Aorta (tissue), 5 donors: ENCODE results near the gene SLC19A1. TPM values are rescaled to one million over a fixed set of nuclear protein-coding genes. Genes with fewer than 3 reads are reported as not detected.

ENCODE experiments used
- ATAC-seq: fragments of 200-7000 bp; cut with Tn5 transposase; one replicate; pipeline ENCODE4 v1.9.1; 2022; ENCODE audit warnings: moderate library complexity; ENCODE audit not compliant: low FRiP score
- DNase-seq, 2 donors: peaks; one replicate each; pipeline ENCODE4 v3.0.0-alpha.2; 2020
- H3K27ac ChIP-seq, 2 donors: one replicate each; pipeline ENCODE4 v1.5.1; 2013; ENCODE audit warnings: low read length in 2 of 2, mild to moderate bottlenecking in 2 of 2, moderate library complexity in 2 of 2, control low read depth in 1 of 2, inconsistent platforms in 1 of 2, low read depth in 1 of 2
- H3K27me3 ChIP-seq, 2 donors: one replicate each; pipeline ENCODE4 v1.6.1; 2013; ENCODE audit warnings: control low read depth in 1 of 2, low read length in 1 of 2, mild to moderate bottlenecking in 1 of 2, moderate library complexity in 1 of 2; ENCODE audit not compliant: insufficient read depth in 2 of 2, control insufficient read depth in 1 of 2
- H3K36me3 ChIP-seq, 2 donors: one replicate each; pipeline ENCODE4 v1.6.1; 2013; ENCODE audit warnings: control low read depth in 1 of 2, low read length in 1 of 2, mild to moderate bottlenecking in 1 of 2; ENCODE audit not compliant: insufficient read depth in 2 of 2, control insufficient read depth in 1 of 2
- H3K4me1 ChIP-seq, 2 donors: one replicate each; pipeline ENCODE4 v1.6.1; 2013; ENCODE audit warnings: low read length in 2 of 2, control low read depth in 1 of 2, mild to moderate bottlenecking in 1 of 2, moderate library complexity in 1 of 2; ENCODE audit not compliant: insufficient read depth in 2 of 2, control insufficient read depth in 1 of 2
- H3K4me3 ChIP-seq, 2 donors: one replicate each; pipeline ENCODE4 v1.5.1; 2013; ENCODE audit warnings: low read length in 2 of 2, control low read depth in 1 of 2, mild to moderate bottlenecking in 1 of 2
- H3K9me3 ChIP-seq: one replicate; pipeline ENCODE4 v1.6.1; 2013; ENCODE audit warnings: mild to moderate bottlenecking, low read length; ENCODE audit not compliant: control insufficient read depth
- WGBS, 2 donors: extraction: QIAGEN DNeasy Blood & Tissue Kit; methylation state at CpG; one replicate each; pipeline ENCODE4 v1.1.7; 2013; 5-methylcytosine and 5-hydroxymethylcytosine counted together
- intact Hi-C, 2 donors: fragments of 100-400 bp; cut with DNase I; formaldehyde crosslinking; loops; one replicate each; pipeline versions ENCODE4 v1.14.2 to v1.15.0; 2022
- polyA plus RNA-seq, 2 donors: library from polyadenylated mRNA; stranded (reverse); fragments of 200-250 nt; gene quantifications; one replicate each; pipeline ENCODE4 v1.2.3, GENCODE V29; 2013
- total RNA-seq, 2 donors: library from RNA; stranded (reverse); fragmentation: NEBNext Ultra II Directional; extraction: Animal tissue kit (Norgen Biotek cat#: 25700); gene quantifications; one replicate each; pipeline ENCODE4 v1.2.1, GENCODE V29; 2021
- donor health status: healthy with polysubstance abuse.
- donor health status: Bipolar disorder and iron deficiency.
- donor health status: DM: no; HTN: no; CAD: no.
- donor health status: DM: no; HTN: no; CAD: no.
- donor health status: DM: yes; HTN: yes; CAD: no.

Gene SLC19A1
- total and polyA plus RNA-seq, 4 donors: 4.5 to 32.5 (median 7.3) TPM

GRCh38 chr21:45479691-45480675, 62.3 kb downstream of the SLC19A1 start:
- WGBS, 2 donors: 90 to 91% methylated on average over 36 to 37 of the region's 37 CpGs
- no peak for DNase-seq
- H3K4me3 ChIP-seq: no peak overlapping the region
- H3K9me3 ChIP-seq: no peaks in the 10 kb centered on the region
- H3K27me3 ChIP-seq: no peaks in the 10 kb centered on the region
- no peak for ATAC-seq
- intact Hi-C loops: no loop called here
- no peaks in the 10 kb centered on the region for H3K4me1 ChIP-seq
- H3K36me3 ChIP-seq: peaks cover 0 to 5% of the 10 kb centered on the region in 2 donors
- no peak overlapping the region for H3K27ac ChIP-seq

GRCh38 chr21:45478816-45479669, 63.2 kb downstream of the SLC19A1 start:
- Histone ChIP-seq H3K36me3 (peaks cover 0 to 1% of the 10 kb centered on the region in 2 donors), H3K4me3 (no peak overlapping the region), H3K4me1 (no peaks in the 10 kb centered on the region), H3K27ac (no peak overlapping the region), H3K9me3 (no peaks in the 10 kb centered on the region), H3K27me3 (no peaks in the 10 kb centered on the region)
- no peak for ATAC-seq
- intact Hi-C loops: no loop called here
- 85 to 91% methylated on average over 31 of the region's 31 CpGs for WGBS, 2 donors
- no peak for DNase-seq

GRCh38 chr21:45478115-45478801, 64.0 kb downstream of the SLC19A1 start:
- DNase-seq (peak; percentile 81 to 88), ATAC-seq (peak; percentile 70)
- Histone ChIP-seq H3K4me1 (no peaks in the 10 kb centered on the region), H3K27me3 (no peaks in the 10 kb centered on the region), H3K4me3 (no peak overlapping the region), H3K9me3 (no peaks in the 10 kb centered on the region), H3K36me3 (no peaks in the 10 kb centered on the region), H3K27ac (no peak overlapping the region)
- intact Hi-C loops: no loop called here
- 44 to 45% methylated on average over 32 of the region's 32 CpGs for WGBS, 2 donors

DNA sequence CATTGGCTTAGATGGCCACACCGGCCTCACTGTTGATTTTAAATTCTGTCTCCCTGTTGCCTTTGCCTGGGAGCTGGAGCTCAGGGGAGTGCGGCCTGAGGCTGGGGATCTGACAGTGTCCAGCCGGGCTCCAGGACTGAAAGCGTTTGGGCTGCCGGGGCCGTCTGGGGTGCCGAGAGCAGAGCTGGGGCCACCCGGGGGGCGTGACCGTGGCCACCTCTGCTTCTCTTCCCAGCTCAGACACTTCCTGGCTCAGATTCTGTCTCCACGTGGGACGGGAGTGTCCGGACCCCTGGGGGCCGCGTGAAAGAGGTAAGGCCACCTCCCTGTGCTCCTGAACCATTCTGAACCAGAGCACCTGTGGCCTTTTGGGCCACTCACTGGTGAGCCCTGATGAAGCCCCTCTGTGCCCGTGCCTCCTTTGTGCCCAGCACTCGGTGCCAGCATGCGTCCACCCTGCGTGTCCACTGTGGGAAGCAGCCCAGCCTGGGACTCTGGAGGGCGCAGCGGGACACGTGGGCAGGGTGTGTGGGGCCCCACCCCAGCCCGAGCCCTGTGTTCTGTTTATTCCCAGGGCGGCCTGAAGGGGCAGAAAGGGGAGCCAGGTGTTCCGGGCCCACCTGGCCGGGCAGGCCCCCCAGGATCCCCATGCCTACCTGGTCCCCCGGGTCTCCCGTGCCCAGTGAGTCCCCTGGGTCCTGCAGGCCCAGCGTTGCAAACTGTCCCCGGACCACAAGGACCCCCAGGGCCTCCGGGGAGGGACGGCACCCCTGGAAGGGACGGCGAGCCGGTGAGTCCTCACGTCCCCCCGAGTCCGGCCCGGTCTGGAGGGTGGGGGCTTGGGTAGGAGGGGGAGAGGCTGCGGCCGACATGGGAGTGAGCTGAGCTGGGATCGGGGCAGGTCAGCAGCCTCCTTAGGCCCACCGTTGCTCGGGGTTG, 64.8 kb downstream of the SLC19A1 start:
- H3K27ac ChIP-seq: no peak overlapping the region
- WGBS, 2 donors: 75 to 82% methylated on average over 44 of the region's 44 CpGs
- no peaks in the 10 kb centered on the region for H3K4me1 ChIP-seq
- H3K4me3 ChIP-seq: no peak overlapping the region
- no peaks in the 10 kb centered on the region for H3K36me3 ChIP-seq
- no peaks in the 10 kb centered on the region for H3K9me3 ChIP-seq
- DNase-seq (no peak), ATAC-seq (peak; percentile 1)
- intact Hi-C loops: no loop called here
- H3K27me3 ChIP-seq: no peaks in the 10 kb centered on the region

DNA sequence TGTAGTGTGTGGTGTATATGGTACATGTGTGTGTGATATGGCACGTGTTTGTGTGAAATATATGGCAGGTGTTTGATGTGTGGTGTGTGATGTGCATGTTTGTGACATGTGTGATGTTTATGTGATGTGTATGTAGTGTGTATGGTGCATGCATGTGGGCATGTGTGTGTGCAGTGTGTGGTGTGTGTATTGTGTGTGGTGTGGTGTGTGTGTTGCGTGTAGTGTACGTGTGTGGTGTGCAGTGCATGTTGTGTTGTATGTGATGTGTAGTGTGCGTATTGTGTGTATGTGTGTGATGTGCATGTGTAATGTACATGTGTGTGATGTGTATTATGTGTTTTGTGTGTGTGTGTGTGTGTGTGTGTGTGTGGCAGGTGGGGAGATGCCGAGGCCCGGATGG, 65.7 kb downstream of the SLC19A1 start:
- Histone ChIP-seq H3K27ac (no peak overlapping the region), H3K36me3 (no peaks in the 10 kb centered on the region), H3K4me1 (no peaks in the 10 kb centered on the region), H3K4me3 (no peak overlapping the region), H3K27me3 (no peaks in the 10 kb centered on the region), H3K9me3 (no peaks in the 10 kb centered on the region)
- 88 to 91% methylated on average over 6 of the region's 6 CpGs for WGBS, 2 donors
- ATAC-seq (no peak), DNase-seq (no peak)
- intact Hi-C loops: no loop called here

- 87 to 90% methylated on average over 53 of the region's 53 CpGs for WGBS, 2 donors
- H3K36me3 ChIP-seq: no peaks in the 10 kb centered on the region
- intact Hi-C loops: no loop called here
- DNase-seq (no peak), ATAC-seq (no peak)
- no peaks in the 10 kb centered on the region for H3K9me3 ChIP-seq
- no peaks in the 10 kb centered on the region for H3K27me3 ChIP-seq
- H3K4me1 ChIP-seq: no peaks in the 10 kb centered on the region
- no peak overlapping the region for H3K27ac ChIP-seq
- H3K4me3 ChIP-seq: no peak overlapping the region
Observed at GRCh38 chr21:45475797-45476570, 66.3 kb downstream of the SLC19A1 start.

GRCh38 chr21:45475004-45475685, 67.1 kb downstream of the SLC19A1 start:
- Histone ChIP-seq H3K27ac (no peak overlapping the region), H3K27me3 (no peaks in the 10 kb centered on the region), H3K4me1 (no peaks in the 10 kb centered on the region), H3K4me3 (no peak overlapping the region), H3K9me3 (no peaks in the 10 kb centered on the region), H3K36me3 (no peaks in the 10 kb centered on the region)
- WGBS, 2 donors: 88 to 92% methylated on average over 43 of the region's 43 CpGs
- ATAC-seq (no peak), DNase-seq (no peak)
- intact Hi-C loops: no loop called here
